Astrocyte (in vitro differentiated cells and primary cell): ENCODE data around the gene SYNE1. TPM values are rescaled to one million over a fixed set of nuclear protein-coding genes. Genes with fewer than 3 reads are reported as not detected.

Experiments
- DNase-seq: peaks from one replicate; pipeline ENCODE4 v3.0.0-alpha.2; 2010; ENCODE audit warnings: low read depth
- FAIRE-seq: peaks from 2 replicates; lab custom pipeline; 2011; peaks lifted over from hg19 to GRCh38; lab: Jason Lieb, UNC
- H2AFZ ChIP-seq: 2 replicates; pipeline ENCODE4 v1.6.0; 2012; ENCODE audit warnings: low read depth, low read length, inconsistent platforms
- H3K27ac ChIP-seq: 2 replicates; pipeline ENCODE4 v1.5.1; 2011; ENCODE audit warnings: low read depth, low read length, inconsistent platforms
- H3K27me3 ChIP-seq: 2 replicates; pipeline ENCODE4 v1.6.0; 2011; ENCODE audit warnings: low read length, inconsistent platforms; ENCODE audit not compliant: insufficient read depth
- H3K36me3 ChIP-seq: 2 replicates; pipeline ENCODE4 v1.5.1; 2011; ENCODE audit warnings: low read length, inconsistent platforms; ENCODE audit not compliant: insufficient read depth
- H3K4me1 ChIP-seq: 2 replicates; pipeline ENCODE4 v1.5.1; 2011; ENCODE audit warnings: low read length, inconsistent platforms; ENCODE audit not compliant: insufficient read depth
- H3K4me2 ChIP-seq: 2 replicates; pipeline ENCODE4 v1.6.0; 2012; ENCODE audit warnings: low read length, inconsistent platforms
- H3K4me3 ChIP-seq: 2 replicates; pipeline ENCODE4 v1.5.1; 2011; ENCODE audit warnings: low read depth, mild to moderate bottlenecking, low read length, inconsistent platforms; ENCODE audit not compliant: insufficient read depth
- H3K79me2 ChIP-seq: 2 replicates; pipeline ENCODE4 v1.6.0; 2012; ENCODE audit warnings: mild to moderate bottlenecking, low read length, inconsistent platforms; ENCODE audit not compliant: insufficient read depth
- H3K9ac ChIP-seq: 2 replicates; pipeline ENCODE4 v1.6.0; 2012; ENCODE audit warnings: mild to moderate bottlenecking, low read length, inconsistent platforms
- H3K9me3 ChIP-seq: 2 replicates; pipeline ENCODE4 v1.5.1; 2012; ENCODE audit warnings: low read depth, mild to moderate bottlenecking, low read length, inconsistent platforms; ENCODE audit not compliant: insufficient read depth
- H4K20me1 ChIP-seq: 2 replicates; pipeline ENCODE4 v1.6.0; 2012; ENCODE audit warnings: low read length, inconsistent platforms; ENCODE audit not compliant: insufficient read depth
- H3K27ac Mint-ChIP-seq: one replicate; pipeline ENCODE4 v1.8.0; 2021; ENCODE audit warnings: mild to moderate bottlenecking, mixed read lengths; ENCODE audit not compliant: unreplicated experiment
- H3K27me3 Mint-ChIP-seq: one replicate; pipeline ENCODE4 v1.8.0; 2021; ENCODE audit warnings: low read depth, mixed read lengths; ENCODE audit not compliant: unreplicated experiment
- H3K36me3 Mint-ChIP-seq: one replicate; pipeline ENCODE4 v1.8.0; 2021; ENCODE audit warnings: low read depth, mixed read lengths; ENCODE audit not compliant: unreplicated experiment
- H3K4me1 Mint-ChIP-seq: one replicate; pipeline ENCODE4 v1.8.0; 2021; ENCODE audit warnings: low read depth, mixed read lengths; ENCODE audit not compliant: unreplicated experiment
- H3K4me3 Mint-ChIP-seq: one replicate; pipeline ENCODE4 v1.8.0; 2021; ENCODE audit warnings: mild to moderate bottlenecking, moderate library complexity, mixed read lengths; ENCODE audit not compliant: unreplicated experiment
- H3K9me3 Mint-ChIP-seq: one replicate; pipeline ENCODE4 v1.8.0; 2021; ENCODE audit warnings: mild to moderate bottlenecking, mixed read lengths; ENCODE audit not compliant: unreplicated experiment
- EZH2 ChIP-seq: IDR thresholded peaks from 2 replicates; pipeline ENCODE4 v1.6.1; 2012; ENCODE audit warnings: mild to moderate bottlenecking, low read length, inconsistent platforms; ENCODE audit not compliant: insufficient read depth
- total RNA-seq: library from RNA; stranded (reverse); gene quantifications from 2 replicates; pipeline ENCODE4 v1.2.1, GENCODE V29; 2021
- TF ChIP-seq, protein P1 (sequence below): IDR thresholded peaks from 2 replicates; pipeline ENCODE4 v1.5.1; 2011; ENCODE audit warnings: low read depth, mild to moderate bottlenecking, inconsistent platforms, low read length, moderate library complexity; ENCODE audit not compliant: insufficient read depth

SYNE1 gene
- total RNA-seq, 1 donor from 2014 or later: 66.5 TPM

DNA sequence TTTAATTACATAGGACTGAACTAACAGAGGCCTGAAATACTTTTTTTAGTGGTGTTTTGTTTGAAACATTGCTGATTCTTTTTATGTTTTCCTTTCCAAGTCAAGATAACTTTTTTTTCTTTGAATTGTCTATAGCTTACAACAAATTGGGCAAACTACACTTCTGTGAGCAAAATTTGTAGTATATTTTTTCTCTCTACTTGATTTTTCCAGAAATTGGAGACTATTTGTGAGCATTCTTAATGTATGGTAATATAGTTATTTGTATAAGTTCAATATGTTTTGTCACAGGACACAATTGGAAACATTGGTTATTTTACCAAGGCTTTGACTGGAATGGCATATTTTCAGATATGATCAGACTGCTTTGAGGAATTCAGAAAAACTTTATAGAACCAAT is 216.5 kb downstream of the SYNE1 start:
- Mint-ChIP-seq H3K9me3 (no peaks in the 10 kb centered on the region), H3K27ac (no peak overlapping the region), H3K4me3 (no peak overlapping the region), H3K27me3 (no peaks in the 10 kb centered on the region), H3K4me1 (no peaks in the 10 kb centered on the region), H3K36me3 (peaks cover 12% of the 10 kb centered on the region)
- Histone ChIP-seq H3K36me3 (no peaks in the 10 kb centered on the region), H3K4me2 (no peak overlapping the region), H3K27ac (no peak overlapping the region), H4K20me1 (no peaks in the 10 kb centered on the region), H3K4me1 (no peaks in the 10 kb centered on the region), H3K9ac (no peak overlapping the region), H3K79me2 (no peaks in the 10 kb centered on the region), H3K4me3 (no peak overlapping the region), H2AFZ (no peak overlapping the region), H3K9me3 (no peaks in the 10 kb centered on the region), H3K27me3 (no peaks in the 10 kb centered on the region)
- no peak for FAIRE-seq
- DNase-seq: no peak
- TF ChIP-seq, protein P1, sequence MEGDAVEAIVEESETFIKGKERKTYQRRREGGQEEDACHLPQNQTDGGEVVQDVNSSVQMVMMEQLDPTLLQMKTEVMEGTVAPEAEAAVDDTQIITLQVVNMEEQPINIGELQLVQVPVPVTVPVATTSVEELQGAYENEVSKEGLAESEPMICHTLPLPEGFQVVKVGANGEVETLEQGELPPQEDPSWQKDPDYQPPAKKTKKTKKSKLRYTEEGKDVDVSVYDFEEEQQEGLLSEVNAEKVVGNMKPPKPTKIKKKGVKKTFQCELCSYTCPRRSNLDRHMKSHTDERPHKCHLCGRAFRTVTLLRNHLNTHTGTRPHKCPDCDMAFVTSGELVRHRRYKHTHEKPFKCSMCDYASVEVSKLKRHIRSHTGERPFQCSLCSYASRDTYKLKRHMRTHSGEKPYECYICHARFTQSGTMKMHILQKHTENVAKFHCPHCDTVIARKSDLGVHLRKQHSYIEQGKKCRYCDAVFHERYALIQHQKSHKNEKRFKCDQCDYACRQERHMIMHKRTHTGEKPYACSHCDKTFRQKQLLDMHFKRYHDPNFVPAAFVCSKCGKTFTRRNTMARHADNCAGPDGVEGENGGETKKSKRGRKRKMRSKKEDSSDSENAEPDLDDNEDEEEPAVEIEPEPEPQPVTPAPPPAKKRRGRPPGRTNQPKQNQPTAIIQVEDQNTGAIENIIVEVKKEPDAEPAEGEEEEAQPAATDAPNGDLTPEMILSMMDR: no peak
- no peak for TF ChIP-seq EZH2

DNA sequence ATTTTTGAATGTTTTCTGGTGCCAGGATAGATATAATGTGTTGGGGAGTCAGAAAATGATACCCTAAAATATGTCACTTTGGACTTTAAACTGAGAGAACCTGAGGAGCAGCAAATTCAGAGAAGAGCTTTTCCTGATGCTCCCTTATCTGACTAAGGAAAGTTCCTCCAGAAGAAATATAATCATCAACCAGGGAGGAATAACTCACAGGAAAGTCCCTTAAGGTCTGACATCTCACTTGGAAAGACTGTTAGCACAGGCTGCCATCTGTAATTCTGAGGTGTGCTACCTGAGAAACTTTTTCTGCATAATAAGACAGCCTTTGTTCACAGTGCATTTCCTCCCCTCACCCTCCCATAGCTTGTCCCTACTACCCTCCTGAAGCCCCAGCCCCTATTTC is 218.6 kb downstream of the SYNE1 start:
- Histone ChIP-seq H2AFZ (no peak overlapping the region), H3K36me3 (no peaks in the 10 kb centered on the region), H3K9ac (no peak overlapping the region), H3K4me3 (no peak overlapping the region), H3K9me3 (no peaks in the 10 kb centered on the region), H3K27ac (no peak overlapping the region), H3K4me2 (no peak overlapping the region), H3K27me3 (no peaks in the 10 kb centered on the region), H3K79me2 (no peaks in the 10 kb centered on the region), H3K4me1 (no peaks in the 10 kb centered on the region), H4K20me1 (no peaks in the 10 kb centered on the region)
- Mint-ChIP-seq H3K27me3 (no peaks in the 10 kb centered on the region), H3K4me1 (no peaks in the 10 kb centered on the region), H3K27ac (no peak overlapping the region), H3K4me3 (no peak overlapping the region), H3K9me3 (no peaks in the 10 kb centered on the region), H3K36me3 (peaks cover 14% of the 10 kb centered on the region)
- no peak for TF ChIP-seq EZH2
- TF ChIP-seq, protein P1: no peak
- DNase-seq (no peak), FAIRE-seq (no peak)

GRCh38 chr6:152416652-152417051 is 220.5 kb downstream of the SYNE1 start:
- H3K27me3 ChIP-seq: no peaks in the 10 kb centered on the region
- Mint-ChIP-seq H3K4me3 (no peak overlapping the region), H3K27me3 (no peaks in the 10 kb centered on the region), H3K36me3 (peaks cover 13% of the 10 kb centered on the region), H3K9me3 (no peaks in the 10 kb centered on the region), H3K4me1 (no peaks in the 10 kb centered on the region), H3K27ac (no peak overlapping the region)
- H3K4me2 ChIP-seq: no peak overlapping the region
- H2AFZ ChIP-seq: no peak overlapping the region
- no peak overlapping the region for H3K9ac ChIP-seq
- no peak for FAIRE-seq
- TF ChIP-seq EZH2: no peak
- H3K27ac ChIP-seq: no peak overlapping the region
- no peaks in the 10 kb centered on the region for H4K20me1 ChIP-seq
- H3K9me3 ChIP-seq: no peaks in the 10 kb centered on the region
- no peaks in the 10 kb centered on the region for H3K36me3 ChIP-seq
- no peak overlapping the region for H3K4me3 ChIP-seq
- no peaks in the 10 kb centered on the region for H3K4me1 ChIP-seq
- DNase-seq: no peak
- no peaks in the 10 kb centered on the region for H3K79me2 ChIP-seq
